ENCODE measurements around the gene CLCN5.

CLCN5 gene

DNA sequence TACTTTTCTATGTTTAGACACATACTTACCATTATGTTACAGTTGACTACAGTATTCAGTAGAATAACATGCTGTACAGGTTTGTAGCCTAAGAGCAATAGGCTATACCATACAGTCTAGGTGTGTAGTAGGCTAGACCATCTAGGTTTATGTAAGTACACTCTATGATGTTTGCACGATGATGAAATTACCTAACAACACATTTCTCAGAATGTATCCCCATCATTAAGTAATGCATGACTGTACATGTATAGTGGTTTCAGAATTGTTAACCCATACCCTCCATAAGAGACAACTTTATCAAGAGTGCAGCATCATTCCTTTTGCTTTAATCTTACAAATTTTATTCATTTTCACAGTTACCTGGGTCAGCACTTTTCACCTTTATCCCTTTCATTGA, 126.8 kb downstream of the CLCN5 start:
- DNase-seq (ENCODE audit: low read depth) = peak; percentile 34
- no peak overlapping the region for H3K4me3 ChIP-seq (ENCODE audit: low read length)
- TF ChIP-seq, protein P1, sequence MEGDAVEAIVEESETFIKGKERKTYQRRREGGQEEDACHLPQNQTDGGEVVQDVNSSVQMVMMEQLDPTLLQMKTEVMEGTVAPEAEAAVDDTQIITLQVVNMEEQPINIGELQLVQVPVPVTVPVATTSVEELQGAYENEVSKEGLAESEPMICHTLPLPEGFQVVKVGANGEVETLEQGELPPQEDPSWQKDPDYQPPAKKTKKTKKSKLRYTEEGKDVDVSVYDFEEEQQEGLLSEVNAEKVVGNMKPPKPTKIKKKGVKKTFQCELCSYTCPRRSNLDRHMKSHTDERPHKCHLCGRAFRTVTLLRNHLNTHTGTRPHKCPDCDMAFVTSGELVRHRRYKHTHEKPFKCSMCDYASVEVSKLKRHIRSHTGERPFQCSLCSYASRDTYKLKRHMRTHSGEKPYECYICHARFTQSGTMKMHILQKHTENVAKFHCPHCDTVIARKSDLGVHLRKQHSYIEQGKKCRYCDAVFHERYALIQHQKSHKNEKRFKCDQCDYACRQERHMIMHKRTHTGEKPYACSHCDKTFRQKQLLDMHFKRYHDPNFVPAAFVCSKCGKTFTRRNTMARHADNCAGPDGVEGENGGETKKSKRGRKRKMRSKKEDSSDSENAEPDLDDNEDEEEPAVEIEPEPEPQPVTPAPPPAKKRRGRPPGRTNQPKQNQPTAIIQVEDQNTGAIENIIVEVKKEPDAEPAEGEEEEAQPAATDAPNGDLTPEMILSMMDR (IDR thresholded peaks at IDR 0.05; ENCODE audit: insufficient read depth, low read depth, low read length, missing control alignments) = no peak

DNA sequence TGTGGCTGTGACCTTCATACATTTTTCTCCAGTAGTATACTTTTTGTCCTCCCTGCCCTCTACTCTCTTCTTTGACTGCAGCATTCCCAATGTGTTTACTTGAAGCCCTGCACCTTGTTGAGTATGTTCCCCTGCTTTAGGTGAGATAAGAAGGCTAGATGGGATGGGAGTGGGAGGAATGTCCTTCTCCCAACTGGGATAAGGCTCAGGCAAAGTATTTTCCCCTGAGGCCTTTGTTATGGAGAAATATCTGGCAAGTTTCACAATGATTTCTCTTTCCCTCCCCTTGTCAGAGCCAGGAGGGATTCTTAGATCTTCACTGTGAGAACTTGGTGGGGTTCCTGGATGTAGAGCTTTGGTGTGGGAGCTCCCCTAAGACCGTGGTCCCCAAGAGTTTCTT, 131.8 kb downstream of the CLCN5 start:
- TF ChIP-seq, protein P1 (IDR thresholded peaks at IDR 0.05; ENCODE audit: insufficient read depth, low read depth, low read length, missing control alignments) = no peak
- H3K4me3 ChIP-seq (ENCODE audit: low read length) = no peak overlapping the region
- no peak for DNase-seq (ENCODE audit: low read depth)

DNA sequence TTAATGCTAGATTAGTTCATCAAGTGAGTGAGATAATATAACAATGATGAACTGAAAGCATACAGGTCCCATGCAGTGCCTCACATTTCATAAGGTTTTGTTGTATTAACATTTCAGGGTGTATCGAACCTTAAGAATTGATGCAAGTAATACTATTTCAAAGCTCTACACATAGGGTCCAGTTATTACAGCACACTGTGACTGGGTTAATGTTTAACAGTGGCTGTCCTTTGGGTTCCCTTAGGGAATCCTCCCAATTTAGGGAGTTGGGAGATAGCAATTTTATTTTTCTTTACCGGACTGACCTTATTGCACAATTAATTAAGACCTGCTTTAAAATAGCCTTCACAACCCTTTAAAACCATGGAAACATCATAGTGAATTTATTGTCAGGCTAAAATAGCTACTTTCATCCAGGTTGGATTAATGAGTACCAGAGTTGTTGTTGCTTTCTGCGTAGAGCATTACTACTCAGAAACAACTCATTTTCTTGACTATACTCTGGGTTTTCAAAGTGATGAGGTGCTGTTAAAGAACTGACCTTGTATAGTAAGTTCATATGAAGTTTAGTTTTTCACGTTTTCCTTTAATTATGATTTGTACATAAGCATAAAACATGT, 144.0 kb downstream of the CLCN5 start:
- no peak overlapping the region for H3K4me3 ChIP-seq (ENCODE audit: low read length)
- DNase-seq (ENCODE audit: low read depth) = no peak
- TF ChIP-seq, protein P1 (IDR thresholded peaks at IDR 0.05; ENCODE audit: insufficient read depth, low read depth, low read length, missing control alignments) = no peak

DNA sequence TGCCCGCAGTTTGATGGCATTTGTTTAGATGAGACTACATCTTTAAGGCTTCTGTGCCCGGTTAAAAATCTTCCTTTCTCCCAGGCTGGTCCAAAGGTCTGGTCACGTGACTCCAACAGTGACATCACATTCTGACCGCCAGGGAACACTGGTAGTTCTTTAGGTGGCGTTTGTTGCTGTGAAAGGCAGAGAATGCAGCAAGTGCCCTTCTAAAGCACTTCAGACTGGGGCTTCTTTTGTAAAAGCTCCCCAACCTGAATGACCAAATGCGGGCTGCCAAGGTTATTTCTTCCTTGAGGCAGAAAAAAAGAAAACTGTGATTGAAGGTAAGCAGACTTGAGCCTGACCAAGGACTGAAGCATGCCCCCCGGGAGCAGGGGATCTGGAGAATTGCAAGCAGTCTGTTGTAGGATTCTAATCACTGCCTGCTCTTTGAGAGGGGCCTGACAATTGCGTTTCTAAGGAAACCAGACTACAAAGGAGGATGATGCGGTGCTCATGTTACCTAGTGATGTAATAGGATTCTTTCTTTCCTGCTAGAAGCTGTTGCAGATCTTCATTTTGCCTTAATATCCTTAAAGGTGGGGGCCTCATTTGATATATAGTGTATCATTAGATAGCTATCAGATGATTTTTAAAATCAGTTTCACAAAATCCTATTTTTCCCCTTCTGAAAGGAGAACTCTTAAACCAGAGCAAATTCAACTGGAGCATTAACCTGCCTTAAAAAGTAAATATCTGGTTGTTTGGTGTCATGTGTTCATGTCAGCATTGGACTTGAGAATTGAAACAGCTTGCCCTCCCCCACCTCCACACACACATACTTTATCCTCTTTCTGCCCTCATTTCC, 145.3 kb downstream of the CLCN5 start:
- H3K4me3 ChIP-seq (ENCODE audit: low read length) = no peak overlapping the region
- peak; percentile 2 for DNase-seq (ENCODE audit: low read depth)

DNA sequence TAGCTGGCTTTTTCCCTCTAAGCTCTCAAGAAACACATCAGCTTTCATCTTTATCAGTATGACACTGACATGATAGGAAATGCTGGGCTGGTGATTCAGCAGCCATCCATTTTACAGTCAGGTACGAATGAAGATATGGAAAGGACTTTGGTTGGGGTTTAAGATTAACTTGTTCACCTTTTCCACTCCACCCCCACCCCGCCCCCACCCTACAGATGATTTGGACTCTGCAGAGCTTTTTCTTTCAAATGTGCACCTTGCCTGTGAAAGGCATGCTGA, 145.8 kb downstream of the CLCN5 start:
- no peak overlapping the region for H3K4me3 ChIP-seq (ENCODE audit: low read length)
- TF ChIP-seq, protein P1 (IDR thresholded peaks at IDR 0.05; ENCODE audit: insufficient read depth, low read depth, low read length, missing control alignments) = no peak
- no peak for DNase-seq (ENCODE audit: low read depth)

More for the DNA sequence above, 145.3 kb downstream of the CLCN5 start:
- TF ChIP-seq, protein P1 (IDR thresholded peaks at IDR 0.05; ENCODE audit: insufficient read depth, low read depth, low read length, missing control alignments) = no peak

DNA sequence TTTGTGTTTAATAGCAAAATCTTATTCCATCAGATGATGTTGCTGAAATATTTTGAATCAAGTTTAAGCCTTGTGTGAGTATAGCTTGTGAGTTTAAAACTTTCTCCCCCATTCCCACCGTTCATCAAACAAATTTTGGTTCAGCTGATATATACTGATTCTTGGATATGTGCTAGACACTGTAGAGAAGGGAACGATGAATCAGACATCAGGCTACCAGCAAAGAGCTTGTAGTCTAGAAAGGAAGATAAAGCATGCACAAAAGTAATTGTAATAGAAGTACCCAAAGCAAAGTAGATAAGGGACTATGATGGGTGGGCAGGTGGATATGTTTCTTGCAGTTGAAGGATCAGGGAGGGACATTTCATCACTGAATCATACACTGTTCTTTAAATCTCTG, 146.5 kb downstream of the CLCN5 start:
- H3K4me3 ChIP-seq (ENCODE audit: low read length) = no peak overlapping the region
- TF ChIP-seq, protein P1 (IDR thresholded peaks at IDR 0.05; ENCODE audit: insufficient read depth, low read depth, low read length, missing control alignments) = no peak

More for the DNA sequence above, 146.5 kb downstream of the CLCN5 start:
- DNase-seq (ENCODE audit: low read depth) = no peak

Data from epithelial cell of esophagus (primary cell).